Stimulated activated CD8-positive, alpha-beta memory T cell treated with anti-CD3 and anti-CD28 coated beads, Interleukin-4, amount 100 ng/mL, for 48 hours (primary cell): ENCODE measurements around the gene TSPAN4.

Experiments used
- DNase-seq: peaks from one replicate; pipeline ENCODE4 v3.0.0-alpha.2; 2020

TSPAN4 gene

GRCh38 chr11:824942-825341, 17.7 kb upstream of the TSPAN4 start:
- DNase-seq = no peak

- no peak for DNase-seq
Measured at GRCh38 chr11:825366-826226, 17.1 kb upstream of the TSPAN4 start.

GRCh38 chr11:826227-826621, 16.4 kb upstream of the TSPAN4 start:
- no peak for DNase-seq

GRCh38 chr11:826836-827145, 15.9 kb upstream of the TSPAN4 start:
- DNase-seq = no peak

GRCh38 chr11:827146-827896, 15.3 kb upstream of the TSPAN4 start:
- DNase-seq = no peak

- DNase-seq = no peak
Measured at GRCh38 chr11:827897-828192, 14.8 kb upstream of the TSPAN4 start, which contains the start of gene CRACR2B. CRACR2B (plus strand) TSS chr11:827919; CDS start chr11:828608, 689 bp downstream.

GRCh38 chr11:828506-829175, 14.0 kb upstream of the TSPAN4 start:
- DNase-seq = no peak

GRCh38 chr11:829176-829846, 13.3 kb upstream of the TSPAN4 start:
- DNase-seq = no peak

- DNase-seq = no peak
Measured at GRCh38 chr11:829847-830294, 12.8 kb upstream of the TSPAN4 start.

GRCh38 chr11:830295-831117, 12.1 kb upstream of the TSPAN4 start:
- peak; percentile 84 for DNase-seq

- DNase-seq = no peak
Measured at GRCh38 chr11:831118-831864, 11.4 kb upstream of the TSPAN4 start.

- no peak for DNase-seq
Measured at GRCh38 chr11:831961-832528, 10.6 kb upstream of the TSPAN4 start.

- peak; percentile 71 for DNase-seq
Measured at GRCh38 chr11:832529-833113, 10.0 kb upstream of the TSPAN4 start, which contains the start of gene CD151. CD151 (plus strand) TSS chr11:832952; CDS start chr11:836070, 3,118 bp downstream.

GRCh38 chr11:833114-833791, 9.4 kb upstream of the TSPAN4 start:
- DNase-seq = peak; percentile 62

- no peak for DNase-seq
Measured at GRCh38 chr11:833849-834311, 8.8 kb upstream of the TSPAN4 start.

- DNase-seq = no peak
Measured at GRCh38 chr11:834371-835316, 8.0 kb upstream of the TSPAN4 start.

GRCh38 chr11:836274-836673, 6.4 kb upstream of the TSPAN4 start:
- no peak for DNase-seq

- DNase-seq = no peak
Measured at GRCh38 chr11:836700-837099, 6.0 kb upstream of the TSPAN4 start.
